Activated CD8-positive, alpha-beta T cell treated with anti-CD3 and anti-CD28 coated beads for 36 hours (primary cell): Measurements from ENCODE around the gene RBP5. TPM values are rescaled to one million over a fixed set of nuclear protein-coding genes. Genes with fewer than 3 reads are reported as not detected.

Experiments used
- ATAC-seq: fragments of 200-7000 bp; cut with Tn5 transposase; one replicate; pipeline ENCODE4 v1.10.0; 2021; ENCODE audit warnings: mild to moderate bottlenecking, moderate library complexity
- CTCF ChIA-PET: fragments of 350-600 bp; sonication (Branson Sonifier 250); formaldehyde crosslinking; loops from one replicate; lab custom pipeline; 2021; ENCODE audit warnings: antibody characterized with exemption; lab: Charles Lee
- POLR2A ChIA-PET: fragments of 350-600 bp; sonication (Branson Sonifier 250); formaldehyde crosslinking; loops from one replicate; lab custom pipeline; 2021; ENCODE audit warnings: antibody characterized with exemption; lab: Charles Lee
- DNase-seq: peaks from one replicate; pipeline ENCODE4 v3.0.0-alpha.2; 2020
- H3K27ac Mint-ChIP-seq: one replicate; pipeline ENCODE4 v1.8.0; 2021; ENCODE audit warnings: mild to moderate bottlenecking, mixed read lengths
- H3K27me3 Mint-ChIP-seq: one replicate; pipeline ENCODE4 v1.8.0; 2021; ENCODE audit warnings: mixed read lengths
- H3K36me3 Mint-ChIP-seq: one replicate; pipeline ENCODE4 v1.8.0; 2021; ENCODE audit warnings: low read depth, mixed read lengths
- H3K4me1 Mint-ChIP-seq: one replicate; pipeline ENCODE4 v1.8.0; 2021; ENCODE audit warnings: low read depth, mixed read lengths
- H3K4me3 Mint-ChIP-seq: one replicate; pipeline ENCODE4 v1.8.0; 2021; ENCODE audit warnings: mild to moderate bottlenecking, moderate library complexity, mixed read lengths
- H3K9me3 Mint-ChIP-seq: one replicate; pipeline ENCODE4 v1.8.0; 2021; ENCODE audit warnings: mixed read lengths
- CTCF ChIP-seq: fragments of 200-600 bp; IDR thresholded peaks from one replicate; pipeline ENCODE4 v1.8.0; 2022; ENCODE audit warnings: antibody characterized with exemption, mild to moderate bottlenecking
- intact Hi-C: fragments of 100-400 bp; cut with micrococcal nuclease; formaldehyde crosslinking; loops from one replicate; pipeline ENCODE4 v1.10.0; 2022
- total RNA-seq, 2 experiments: library from RNA; stranded (reverse); gene quantifications; one replicate each; pipeline ENCODE4 v1.2.3, GENCODE V29; 2021

Gene RBP5
- total RNA-seq, 2 experiments from 2014 or later: not detected

GRCh38 chr12:7154901-7155470, 26.3 kb upstream of the RBP5 start:
- no peak overlapping the region for H3K4me3 Mint-ChIP-seq
- CTCF ChIA-PET: interaction anchor here (1.2 to 3.1 kb wide), 3 partner anchors 11 to 17 kb away, joined by 3 to 26 read pairs (median 4); no protein-coding TSS in a partner anchor
- no peaks in the 10 kb centered on the region for H3K9me3 Mint-ChIP-seq
- POLR2A ChIA-PET: no interaction called here
- H3K4me1 Mint-ChIP-seq: no peaks in the 10 kb centered on the region
- H3K36me3 Mint-ChIP-seq: peaks cover 7% of the 10 kb centered on the region
- no peak for TF ChIP-seq CTCF
- H3K27ac Mint-ChIP-seq: no peak overlapping the region
- no peak for DNase-seq
- H3K27me3 Mint-ChIP-seq: no peaks in the 10 kb centered on the region
- no peak for ATAC-seq
- intact Hi-C loops: no loop called here

- no peaks in the 10 kb centered on the region for H3K27me3 Mint-ChIP-seq
- peaks cover 12% of the 10 kb centered on the region for H3K36me3 Mint-ChIP-seq
- POLR2A ChIA-PET: no interaction called here
- CTCF ChIA-PET: interaction anchor here (1.2 to 3.1 kb wide), 3 partner anchors 10 to 16 kb away, joined by 3 to 26 read pairs (median 4); no protein-coding TSS in a partner anchor
- H3K27ac Mint-ChIP-seq: no peak overlapping the region
- no peaks in the 10 kb centered on the region for H3K4me1 Mint-ChIP-seq
- H3K9me3 Mint-ChIP-seq: no peaks in the 10 kb centered on the region
- intact Hi-C loops: no loop called here
- H3K4me3 Mint-ChIP-seq: no peak overlapping the region
- TF ChIP-seq CTCF: no peak
- ATAC-seq (no peak), DNase-seq (no peak)
Measured at GRCh38 chr12:7154042-7154441, 25.4 kb upstream of the RBP5 start.

- ATAC-seq: no peak
- POLR2A ChIA-PET: interaction anchor here (1.3 kb wide), 1 partner anchor 11 kb away, joined by 4 read pairs; no protein-coding TSS in a partner anchor
- H3K27me3 Mint-ChIP-seq: no peaks in the 10 kb centered on the region
- H3K27ac Mint-ChIP-seq: no peak overlapping the region
- DNase-seq: no peak
- H3K4me1 Mint-ChIP-seq: no peaks in the 10 kb centered on the region
- H3K9me3 Mint-ChIP-seq: no peaks in the 10 kb centered on the region
- intact Hi-C loops: no loop called here
- TF ChIP-seq CTCF: no peak
- CTCF ChIA-PET: interaction anchor here (3.1 kb wide), 1 partner anchor 9 kb away, joined by 26 read pairs; no protein-coding TSS in a partner anchor
- peaks cover 12% of the 10 kb centered on the region for H3K36me3 Mint-ChIP-seq
- no peak overlapping the region for H3K4me3 Mint-ChIP-seq
Measured at GRCh38 chr12:7152818-7153217, 24.1 kb upstream of the RBP5 start.

- Mint-ChIP-seq H3K4me3 (no peak overlapping the region), H3K27ac (no peak overlapping the region), H3K36me3 (peaks cover 13% of the 10 kb centered on the region), H3K4me1 (no peaks in the 10 kb centered on the region), H3K27me3 (no peaks in the 10 kb centered on the region), H3K9me3 (no peaks in the 10 kb centered on the region)
- ATAC-seq: no peak
- CTCF ChIA-PET: interaction anchor here (0.9 to 1.0 kb wide), 2 partner anchors 8 to 9 kb away, joined by 3 read pairs; no protein-coding TSS in a partner anchor
- intact Hi-C loops: no loop called here
- TF ChIP-seq CTCF: no peak
- DNase-seq: no peak
- POLR2A ChIA-PET: no interaction called here
Measured at GRCh38 chr12:7151532-7151931, 22.8 kb upstream of the RBP5 start.

GRCh38 chr12:7150841-7151240, 22.2 kb upstream of the RBP5 start:
- ATAC-seq: no peak
- ChIA-PET CTCF (interaction anchor here (0.9 kb wide), 1 partner anchor 9 kb away, joined by 3 read pairs; no protein-coding TSS in a partner anchor), POLR2A (no interaction called here)
- no peak for TF ChIP-seq CTCF
- H3K4me3 Mint-ChIP-seq: no peak overlapping the region
- no peaks in the 10 kb centered on the region for H3K27me3 Mint-ChIP-seq
- H3K27ac Mint-ChIP-seq: no peak overlapping the region
- intact Hi-C loops: no loop called here
- no peaks in the 10 kb centered on the region for H3K4me1 Mint-ChIP-seq
- peaks cover 15% of the 10 kb centered on the region for H3K36me3 Mint-ChIP-seq
- no peak for DNase-seq
- no peaks in the 10 kb centered on the region for H3K9me3 Mint-ChIP-seq
